ENCODE results near the gene HOXC6.
A peak's percentile ranks its signal among the peaks of the same experiment; 100 is the strongest.

The HOXC6 gene

GRCh38 chr12:54028314-54029201 is at the start of gene HOXC6:
HOXC6 (plus strand) TSS chr12:54028440; CDS start chr12:54028522, 82 bp downstream.
- FAIRE-seq: peak; percentile 92

GRCh38 chr12:53978477-53979356 is 49.5 kb upstream of the HOXC6 start:
- FAIRE-seq: no peak

- no peak for FAIRE-seq
Observed at GRCh38 chr12:53980104-53980801, 48.0 kb upstream of the HOXC6 start.

- FAIRE-seq: no peak
Observed at GRCh38 chr12:53980802-53981496, 47.3 kb upstream of the HOXC6 start.

GRCh38 chr12:53981634-53982565 is 46.3 kb upstream of the HOXC6 start:
- no peak for FAIRE-seq

GRCh38 chr12:53982648-53983567 is 45.3 kb upstream of the HOXC6 start:
- no peak for FAIRE-seq

- FAIRE-seq: no peak
Observed at GRCh38 chr12:53983568-53983949, 44.7 kb upstream of the HOXC6 start.

GRCh38 chr12:53983950-53984572 is 44.2 kb upstream of the HOXC6 start:
- FAIRE-seq: no peak

GRCh38 chr12:53984901-53985691 is 43.1 kb upstream of the HOXC6 start, which contains the start of gene HOXC10:
HOXC10 (plus strand) TSS chr12:53985146; CDS start chr12:53985260, 114 bp downstream.
- peak; percentile 87 for FAIRE-seq

- FAIRE-seq: no peak
Observed at GRCh38 chr12:53985692-53985993, 42.6 kb upstream of the HOXC6 start.

GRCh38 chr12:53985994-53986685 is 42.1 kb upstream of the HOXC6 start:
- FAIRE-seq: no peak

- no peak for FAIRE-seq
Observed at GRCh38 chr12:53986686-53987483, 41.4 kb upstream of the HOXC6 start.

GRCh38 chr12:53987787-53988230 is 40.4 kb upstream of the HOXC6 start:
- no peak for FAIRE-seq

- no peak for FAIRE-seq
Observed at GRCh38 chr12:53988541-53989226, 39.6 kb upstream of the HOXC6 start.

- FAIRE-seq: peak; percentile 91
Observed at GRCh38 chr12:53989227-53990113, 38.8 kb upstream of the HOXC6 start.
